Muscle layer of duodenum (tissue), 2 donors: ENCODE data around the gene PAPPA2.
"Not testable (repeated sequence)": the region's sequence is repeated elsewhere in the genome, so short reads cannot be mapped to it uniquely, and the experiment has no call there.

Experiments used
- H3K27ac ChIP-seq: one replicate; pipeline ENCODE4 v1.7.0; 2013; ENCODE audit warnings: mild to moderate bottlenecking, low read length
- H3K27me3 ChIP-seq: one replicate; pipeline ENCODE4 v1.7.0; 2013; ENCODE audit warnings: low read depth, mild to moderate bottlenecking, control low read depth, low read length
- H3K36me3 ChIP-seq, 2 donors: one replicate each; pipeline ENCODE4 v1.7.0; 2013; ENCODE audit warnings: low read length in 2 of 2, control low read depth in 1 of 2, mild to moderate bottlenecking in 1 of 2; ENCODE audit not compliant: insufficient read depth in 2 of 2, control insufficient read depth in 1 of 2
- H3K4me1 ChIP-seq, 2 donors: one replicate each; pipeline ENCODE4 v1.7.0; 2013; ENCODE audit warnings: low read length in 2 of 2, mild to moderate bottlenecking in 2 of 2, control low read depth in 1 of 2, moderate library complexity in 1 of 2; ENCODE audit not compliant: insufficient read depth in 2 of 2, control insufficient read depth in 1 of 2
- H3K4me3 ChIP-seq, 2 donors: one replicate each; pipeline ENCODE4 v1.7.0; 2013; ENCODE audit warnings: low read length in 2 of 2, low read depth in 1 of 2, mild to moderate bottlenecking in 1 of 2
- H3K9me3 ChIP-seq, 2 donors: one replicate each; pipeline ENCODE4 v1.7.0; 2013; ENCODE audit warnings: low read length in 2 of 2, control low read depth in 1 of 2, mild to moderate bottlenecking in 1 of 2; ENCODE audit not compliant: control insufficient read depth in 1 of 2
- donor health status: healthy.

PAPPA2 gene

DNA sequence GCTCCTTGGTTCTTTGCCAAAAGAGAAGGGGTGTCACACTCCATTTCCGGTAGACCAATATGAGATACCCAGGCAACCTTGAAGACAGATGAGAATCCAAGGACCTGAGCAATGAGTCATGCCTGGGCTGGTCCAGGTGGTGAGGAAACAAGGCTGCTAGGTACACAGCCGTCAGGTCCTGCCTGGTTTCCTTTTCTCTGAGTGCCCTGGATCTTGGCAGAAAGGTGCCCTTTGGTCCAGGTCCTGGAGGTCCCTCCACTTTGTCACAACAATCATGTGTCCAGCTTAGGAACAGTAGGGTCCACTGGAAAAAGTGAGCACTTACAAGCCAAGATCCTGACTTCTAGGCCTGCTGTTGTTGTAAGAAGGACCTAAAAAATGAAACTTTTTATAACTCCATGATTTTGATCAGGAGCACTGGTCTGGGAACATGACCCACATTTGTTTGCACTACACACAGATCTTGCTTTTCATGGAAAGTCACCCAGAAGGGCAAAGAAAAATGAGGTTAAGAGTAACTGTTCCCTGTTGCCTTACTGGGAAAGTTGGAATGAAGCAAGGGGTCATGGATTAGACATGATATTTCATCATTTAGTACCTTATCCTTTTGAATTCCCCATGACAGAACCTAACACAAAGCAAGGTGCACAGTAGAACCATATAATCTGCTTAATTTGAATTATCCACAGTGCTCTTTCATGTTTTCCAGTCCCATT, 94.7 kb downstream of the PAPPA2 start:
- Histone ChIP-seq H3K27me3 (no peaks in the 10 kb centered on the region), H3K4me3 (no peak overlapping the region), H3K9me3 (no peaks in the 10 kb centered on the region), H3K4me1 (no peaks in the 10 kb centered on the region), H3K36me3 (no peaks in the 10 kb centered on the region), H3K27ac (no peak overlapping the region)

DNA sequence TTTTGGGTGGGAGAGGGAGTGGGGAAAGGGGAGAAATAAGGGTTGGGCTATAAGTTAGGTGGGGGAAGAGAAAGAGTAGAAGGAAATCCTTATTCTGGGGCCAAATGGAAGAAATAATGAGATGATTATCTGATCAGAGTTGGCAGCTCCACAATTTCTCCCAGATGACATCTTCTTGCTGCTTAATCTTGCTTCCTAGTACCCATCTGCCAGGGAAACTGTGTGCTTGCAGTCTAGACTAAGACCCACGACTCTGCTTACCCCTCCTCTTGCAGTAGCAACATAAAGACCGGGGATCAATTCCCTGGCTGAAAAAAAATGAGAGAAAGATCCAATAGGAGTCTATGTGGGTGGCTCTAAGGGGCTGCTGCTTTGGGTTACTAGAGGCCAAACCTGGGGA, 95.6 kb downstream of the PAPPA2 start:
- Histone ChIP-seq H3K27me3 (no peaks in the 10 kb centered on the region), H3K9me3 (no peaks in the 10 kb centered on the region), H3K27ac (no peak overlapping the region), H3K4me1 (no peaks in the 10 kb centered on the region), H3K36me3 (no peaks in the 10 kb centered on the region), H3K4me3 (no peak overlapping the region)

- H3K36me3 ChIP-seq = no peaks in the 10 kb centered on the region
Observed at GRCh38 chr1:176559474-176559873, 96.5 kb downstream of the PAPPA2 start.

DNA sequence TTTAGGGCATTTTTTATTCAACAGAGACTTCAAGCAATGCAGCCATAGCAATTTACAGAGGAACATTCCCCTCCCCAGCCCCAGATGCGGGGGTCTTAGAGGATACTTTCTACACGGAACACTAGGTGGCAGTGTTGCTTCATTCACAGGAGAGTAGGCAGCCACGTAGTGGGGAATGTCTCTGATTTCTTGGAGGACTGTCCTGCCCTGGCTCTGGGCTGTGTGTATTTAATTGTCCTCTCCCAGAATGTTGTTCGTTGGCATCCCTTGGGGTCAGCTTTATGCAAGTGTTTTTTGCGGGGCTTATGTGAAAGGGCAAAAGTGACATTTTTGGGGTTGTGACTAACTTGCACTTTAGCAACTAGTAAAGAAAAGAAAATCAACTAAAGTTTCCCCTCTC, 96.9 kb downstream of the PAPPA2 start:
- Histone ChIP-seq H3K4me3 (no peak overlapping the region), H3K4me1 (no peaks in the 10 kb centered on the region), H3K27ac (no peak overlapping the region), H3K36me3 (no peaks in the 10 kb centered on the region), H3K27me3 (no peaks in the 10 kb centered on the region), H3K9me3 (no peaks in the 10 kb centered on the region)

More at GRCh38 chr1:176559474-176559873, 96.5 kb downstream of the PAPPA2 start:
- Histone ChIP-seq H3K4me3 (no peak overlapping the region), H3K9me3 (no peaks in the 10 kb centered on the region), H3K27ac (no peak overlapping the region), H3K4me1 (no peaks in the 10 kb centered on the region), H3K27me3 (no peaks in the 10 kb centered on the region)

- no peaks in the 10 kb centered on the region for H3K36me3 ChIP-seq
- H3K9me3 ChIP-seq = no peaks in the 10 kb centered on the region
- H3K27me3 ChIP-seq = no peaks in the 10 kb centered on the region
- no peak overlapping the region for H3K27ac ChIP-seq
- no peak overlapping the region for H3K4me3 ChIP-seq
- H3K4me1 ChIP-seq = peaks cover 0 to 2% of the 10 kb centered on the region in 2 donors
Observed at GRCh38 chr1:176560681-176561080, 97.7 kb downstream of the PAPPA2 start.

DNA sequence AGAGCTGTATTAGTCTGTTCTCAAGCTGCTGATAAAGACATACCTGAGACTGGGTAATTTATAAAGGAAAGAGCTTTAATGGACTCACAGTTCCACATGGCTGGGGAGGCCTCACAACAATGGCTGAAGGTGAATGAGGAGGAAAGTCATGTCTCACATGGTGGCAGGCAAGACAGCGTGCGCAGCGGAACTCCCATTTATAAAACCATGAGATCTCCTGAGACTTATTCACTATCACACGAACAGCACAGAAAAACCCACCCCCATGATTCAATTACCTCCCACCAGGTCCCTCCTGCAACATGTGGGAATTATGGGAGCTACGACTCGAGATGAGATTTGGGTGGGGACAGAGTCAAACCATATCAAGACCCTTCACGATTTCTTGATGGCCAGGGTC, 98.8 kb downstream of the PAPPA2 start:
- not testable (repeated sequence) for H3K27me3 ChIP-seq, H3K4me3 ChIP-seq, H3K9me3 ChIP-seq, H3K36me3 ChIP-seq, H3K27ac ChIP-seq
- H3K4me1 ChIP-seq = peaks cover 0 to 11% of the 10 kb centered on the region in 2 donors

GRCh38 chr1:176566004-176566975, 103.3 kb downstream of the PAPPA2 start:
- Histone ChIP-seq H3K4me3 (no peak overlapping the region), H3K9me3 (no peaks in the 10 kb centered on the region), H3K4me1 (peaks cover 0 to 11% of the 10 kb centered on the region in 2 donors), H3K27ac (no peak overlapping the region), H3K36me3 (no peaks in the 10 kb centered on the region), H3K27me3 (no peaks in the 10 kb centered on the region)

- H3K27me3 ChIP-seq = no peaks in the 10 kb centered on the region
- no peaks in the 10 kb centered on the region for H3K9me3 ChIP-seq
- H3K4me1 ChIP-seq = peaks cover 0 to 11% of the 10 kb centered on the region in 2 donors
- no peak overlapping the region for H3K4me3 ChIP-seq
- no peak overlapping the region for H3K27ac ChIP-seq
- no peaks in the 10 kb centered on the region for H3K36me3 ChIP-seq
Observed at GRCh38 chr1:176567190-176567794, 104.3 kb downstream of the PAPPA2 start.

DNA sequence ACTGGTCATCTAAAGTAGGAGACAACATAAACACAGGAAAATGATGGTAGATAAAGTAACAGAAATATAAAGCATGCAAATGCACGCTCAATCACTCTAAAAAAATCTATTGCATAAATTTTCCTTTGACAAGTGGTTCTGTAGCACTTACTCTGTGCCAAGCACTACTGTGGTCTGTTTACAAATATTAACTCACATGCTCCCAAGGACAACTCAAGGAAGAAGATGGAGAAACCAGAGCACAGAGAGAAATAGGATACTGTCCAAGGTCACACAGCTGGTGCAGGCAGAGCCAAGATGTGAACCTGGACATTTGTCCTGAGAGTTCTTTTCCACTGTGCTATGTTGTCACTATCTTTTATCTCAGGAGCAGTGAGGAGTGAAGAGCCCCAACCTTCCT, 105.2 kb downstream of the PAPPA2 start:
- no peaks in the 10 kb centered on the region for H3K27me3 ChIP-seq
- H3K27ac ChIP-seq = no peak overlapping the region
- no peak overlapping the region for H3K4me3 ChIP-seq
- H3K36me3 ChIP-seq = no peaks in the 10 kb centered on the region
- H3K9me3 ChIP-seq = no peaks in the 10 kb centered on the region
- peaks cover 0 to 11% of the 10 kb centered on the region in 2 donors for H3K4me1 ChIP-seq

DNA sequence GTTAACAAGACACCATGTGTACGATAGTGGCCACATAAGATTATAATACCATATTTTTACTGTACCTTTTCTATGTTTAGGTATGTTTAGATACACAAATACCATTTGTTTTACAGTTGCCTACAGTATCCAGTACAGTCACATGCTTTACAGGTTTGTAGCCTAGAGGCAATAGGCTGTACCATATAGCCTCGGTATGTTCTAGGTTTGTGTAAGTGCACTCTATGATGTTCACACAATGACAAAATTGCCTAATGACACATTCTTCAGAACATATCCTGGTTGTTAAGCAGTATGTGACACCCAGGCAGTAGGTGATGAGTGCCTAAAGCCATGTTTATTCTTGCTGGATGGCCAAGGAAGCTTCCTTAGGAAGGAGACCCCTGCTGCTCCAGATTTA, 111.8 kb downstream of the PAPPA2 start:
- no peaks in the 10 kb centered on the region for H3K27me3 ChIP-seq
- no peaks in the 10 kb centered on the region for H3K9me3 ChIP-seq
- H3K4me3 ChIP-seq = no peak overlapping the region
- H3K36me3 ChIP-seq = no peaks in the 10 kb centered on the region
- no peaks in the 10 kb centered on the region for H3K4me1 ChIP-seq
- no peak overlapping the region for H3K27ac ChIP-seq

DNA sequence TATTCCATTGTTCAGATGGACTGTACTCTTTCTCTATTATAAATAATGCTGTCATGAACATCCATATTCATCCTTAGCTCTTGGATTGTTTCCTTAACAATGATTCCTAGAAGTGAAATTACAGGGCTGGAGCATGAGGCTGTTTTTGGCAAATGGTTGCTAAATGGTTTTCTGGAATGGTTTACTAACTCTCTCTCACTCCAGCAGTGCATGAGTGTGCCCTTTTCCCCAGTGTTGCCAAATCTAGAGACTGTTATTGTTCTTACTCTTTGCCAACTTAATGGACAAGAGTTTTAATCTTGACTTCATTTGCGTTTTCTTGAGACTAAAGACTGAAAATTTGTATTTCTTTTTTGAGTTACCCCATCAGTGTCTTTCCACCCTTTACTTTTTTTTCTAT, 113.0 kb downstream of the PAPPA2 start:
- no peaks in the 10 kb centered on the region for H3K9me3 ChIP-seq
- no peaks in the 10 kb centered on the region for H3K36me3 ChIP-seq

More for the DNA sequence above, 113.0 kb downstream of the PAPPA2 start:
- H3K27me3 ChIP-seq = no peaks in the 10 kb centered on the region
- H3K4me1 ChIP-seq = no peaks in the 10 kb centered on the region
- H3K4me3 ChIP-seq = no peak overlapping the region
- H3K27ac ChIP-seq = no peak overlapping the region
